H1 (cell line): ENCODE data around the gene FOSB. TPM values are rescaled to one million over a fixed set of nuclear protein-coding genes. Genes with fewer than 3 reads are reported as not detected.
A peak's percentile ranks its signal among the peaks of the same experiment; 100 is the strongest.

Source experiments
- ASH2L ChIP-seq: fragments of 200-600, 300-600 bp; sonication (generic); IDR thresholded peaks from one replicate; pipeline ENCODE4 v1.7.1; 2017; ENCODE audit warnings: low read length
- ATF2 ChIP-seq: IDR thresholded peaks from 2 replicates; pipeline ENCODE4 v1.6.1; 2012; ENCODE audit warnings: low read length, inconsistent platforms
- BCL11A ChIP-seq, 2 experiments: IDR thresholded peaks; one replicate each; pipeline ENCODE4 v1.6.1; 2011; ENCODE audit warnings: low read depth in 2 of 2, low read length in 2 of 2, mild to moderate bottlenecking in 2 of 2
- BRCA1 ChIP-seq: IDR thresholded peaks from 2 replicates; pipeline ENCODE4 v1.6.1; 2012; ENCODE audit warnings: low read depth, low read length, improper control_type of control experiment
- CREB1 ChIP-seq: IDR thresholded peaks from 2 replicates; pipeline ENCODE4 v1.6.1; 2012; ENCODE audit warnings: inconsistent platforms
- CTBP2 ChIP-seq: IDR thresholded peaks from 2 replicates; pipeline ENCODE4 v1.7.0; 2011; ENCODE audit warnings: borderline replicate concordance, mild to moderate bottlenecking, moderate library complexity, mixed read lengths, low read length; ENCODE audit not compliant: insufficient read depth, insufficient read length
- E2F6 ChIP-seq: IDR thresholded peaks from 2 replicates; pipeline ENCODE4 v1.6.1; 2012; ENCODE audit warnings: inconsistent platforms
- EGR1 ChIP-seq: IDR thresholded peaks from 2 replicates; pipeline ENCODE4 v1.6.1; 2011; ENCODE audit warnings: low read depth, low read length, borderline replicate concordance
- EZH2 ChIP-seq: fragments of 200-600 bp; sonication (generic); IDR thresholded peaks from 2 replicates; pipeline ENCODE4 v1.7.1; 2012; ENCODE audit warnings: low read depth, mild to moderate bottlenecking, moderate library complexity, low read length, inconsistent platforms; ENCODE audit not compliant: severe bottlenecking
- JUN ChIP-seq: IDR thresholded peaks from 2 replicates; pipeline ENCODE4 v1.6.1; 2011; ENCODE audit warnings: low read depth, mild to moderate bottlenecking, improper control_type of control experiment, low read length
- JUND ChIP-seq: IDR thresholded peaks from 2 replicates; pipeline ENCODE4 v1.6.1; 2011; ENCODE audit warnings: mild to moderate bottlenecking, improper control_type of control experiment, low read length
- KDM1A ChIP-seq: fragments of 200-600, 300-600 bp; sonication (generic); IDR thresholded peaks from 2 replicates; pipeline ENCODE4 v1.7.1; 2016; ENCODE audit warnings: mild to moderate bottlenecking, low read length, borderline replicate concordance
- MAX ChIP-seq: IDR thresholded peaks from 2 replicates; pipeline ENCODE4 v1.6.1; 2012; ENCODE audit warnings: inconsistent platforms
- POLR2A ChIP-seq, 2 experiments: IDR thresholded peaks; 1 replicate in 1 of 2; 2 replicates in 1 of 2; pipeline ENCODE4 v1.6.1; 2011; ENCODE audit warnings: low read depth in 2 of 2, low read length in 2 of 2, mild to moderate bottlenecking in 2 of 2; ENCODE audit errors: control extremely low read depth in 1 of 2
- RAD21 ChIP-seq, 2 experiments: IDR thresholded peaks in 1 of 2; conservative IDR thresholded peaks in 1 of 2; 2 replicates each; pipeline ENCODE4 v1.6.1; 2011; ENCODE audit warnings: low read depth in 2 of 2, low read length in 2 of 2, improper control_type of control experiment in 1 of 2, inconsistent platforms in 1 of 2, mild to moderate bottlenecking in 1 of 2, moderate library complexity in 1 of 2
- RXRA ChIP-seq: IDR thresholded peaks from 2 replicates; pipeline ENCODE4 v1.6.1; 2011; ENCODE audit warnings: low read depth, mild to moderate bottlenecking, low read length, moderate library complexity; ENCODE audit not compliant: insufficient read depth
- SIX5 ChIP-seq: IDR thresholded peaks from 2 replicates; pipeline ENCODE4 v1.6.1; 2011; ENCODE audit warnings: mild to moderate bottlenecking, low read depth, low read length
- SP1 ChIP-seq: IDR thresholded peaks from 2 replicates; pipeline ENCODE4 v1.6.1; 2011; ENCODE audit warnings: low read depth, low read length
- SRF ChIP-seq: IDR thresholded peaks from 2 replicates; pipeline ENCODE4 v1.6.1; 2011; ENCODE audit warnings: mild to moderate bottlenecking, low read depth, low read length, moderate library complexity
- TAF7 ChIP-seq: optimal IDR thresholded peaks from 2 replicates; pipeline ENCODE3; 2011; ENCODE audit warnings: low read depth, mild to moderate bottlenecking, inconsistent platforms, low read length, moderate library complexity, borderline replicate concordance
- polyA plus RNA-seq, 7 experiments: library from polyadenylated mRNA; depleted of rRNA in 3 of 7; stranded (reverse) in 5 of 7; unstranded in 2 of 7; fragments of >200 nt in 5 of 7; fragments of 200-250 nt in 2 of 7; gene quantifications; 1 replicate in 5 of 7; 2 replicates in 1 of 7; 4 replicates in 1 of 7; pipeline versions ENCODE4 v1.2.1 to v1.2.3, GENCODE V29; 2011 to 2013; ENCODE audit warnings: missing spikeins in 2 of 7, mixed read lengths in 2 of 7
- total RNA-seq: library from RNA; stranded (reverse); fragmentation: NEBNext Ultra II Directional; extraction: Animal tissue kit (Norgen Biotek cat#: 25700); gene quantifications from 2 replicates; pipeline ENCODE4 v1.2.1, GENCODE V29; 2021

Gene FOSB
- total and polyA plus RNA-seq, 2 of the 8 experiments (the other 6 are each of a cell fraction or from before 2014, with no cell fraction given) = 0.44 to 2.7 TPM

- peak; percentile 58; the same call in 1 of the 2 replicates for TF ChIP-seq SP1
- no peak for TF ChIP-seq ASH2L
- no peak for TF ChIP-seq E2F6
- TF ChIP-seq SIX5 = no peak
- TF ChIP-seq POLR2A (IDR thresholded peaks at IDR 0.05; ENCODE audit: control extremely low read depth in 1 of 2, low read depth in 2 of 2, low read length in 2 of 2) = peak; percentile 60 to 80
- peak; percentile 50 for TF ChIP-seq MAX
- TF ChIP-seq BRCA1 = no peak
- TF ChIP-seq SRF = no peak
- TF ChIP-seq ATF2 = peak; percentile 91
- TF ChIP-seq JUND = peak; percentile 90
- peak; percentile 78; the same call in 1 of the 2 replicates for TF ChIP-seq EGR1
- TF ChIP-seq TAF7 = no peak
- no peak for TF ChIP-seq BCL11A (IDR thresholded peaks at IDR 0.05; ENCODE audit: low read depth in 2 of 2, low read length in 2 of 2)
- peak; percentile 35 to 51; a peak in 3 of 4 replicates for TF ChIP-seq RAD21 (IDR thresholded peaks at IDR 0.05 in 1 of 2, conservative IDR thresholded peaks at IDR 0.05 in 1 of 2; ENCODE audit: low read depth in 2 of 2, low read length in 2 of 2)
- TF ChIP-seq EZH2 = no peak
- no peak for TF ChIP-seq KDM1A
- TF ChIP-seq RXRA = no peak
- peak; percentile 90 for TF ChIP-seq CREB1
- TF ChIP-seq CTBP2 = peak; percentile 9
- peak; percentile 48; the same call in 1 of the 2 replicates for TF ChIP-seq JUN
Measured at GRCh38 chr19:45506246-45506988, 38.6 kb downstream of the FOSB start (continued).
